ENCODE measurements around the gene CAT.

CAT gene

DNA sequence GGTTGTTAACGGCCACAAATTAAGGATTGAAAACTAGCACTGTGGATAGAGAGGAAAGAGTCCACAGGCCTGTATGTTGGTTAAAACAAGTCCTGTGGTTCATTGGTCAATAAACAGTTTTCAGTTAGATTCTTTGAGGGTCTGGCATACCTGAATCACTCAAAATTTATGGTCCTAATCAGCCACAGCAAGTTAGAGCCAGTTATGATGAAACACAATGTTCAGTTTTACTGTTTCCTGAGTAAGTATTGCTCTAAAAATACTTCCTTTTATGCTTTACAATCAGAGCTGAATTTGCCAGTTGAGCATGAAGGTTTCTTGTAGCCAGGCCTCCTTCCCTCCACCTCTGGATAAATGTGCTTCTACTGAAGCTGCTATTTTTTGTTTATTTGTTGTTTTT lies 12.9 kb upstream of the CAT start:
- no peak for DNase-seq

DNA sequence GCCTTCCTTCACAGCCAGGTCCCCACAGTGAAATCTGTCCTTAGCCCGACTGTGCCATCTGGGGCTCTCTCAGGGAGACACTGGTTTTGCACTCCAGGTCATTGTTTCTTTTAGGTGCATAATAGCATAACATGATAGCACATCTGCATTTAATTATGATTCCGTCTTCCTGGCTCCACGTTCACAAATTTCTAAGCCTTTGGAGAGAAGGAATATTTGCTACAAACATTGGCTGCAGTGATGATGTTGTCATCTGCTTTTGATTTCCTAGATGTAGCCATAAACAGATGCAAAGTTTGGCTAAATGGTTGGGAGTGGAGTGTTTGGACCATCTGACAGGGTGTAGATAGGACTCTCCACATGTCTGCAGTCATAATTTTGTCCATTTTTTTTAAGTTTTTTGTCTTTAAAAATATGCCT lies 12.0 kb upstream of the CAT start:
- no peak for DNase-seq

GRCh38 chr11:34427186-34427805 lies 11.4 kb upstream of the CAT start:
- DNase-seq, result no peak

DNA sequence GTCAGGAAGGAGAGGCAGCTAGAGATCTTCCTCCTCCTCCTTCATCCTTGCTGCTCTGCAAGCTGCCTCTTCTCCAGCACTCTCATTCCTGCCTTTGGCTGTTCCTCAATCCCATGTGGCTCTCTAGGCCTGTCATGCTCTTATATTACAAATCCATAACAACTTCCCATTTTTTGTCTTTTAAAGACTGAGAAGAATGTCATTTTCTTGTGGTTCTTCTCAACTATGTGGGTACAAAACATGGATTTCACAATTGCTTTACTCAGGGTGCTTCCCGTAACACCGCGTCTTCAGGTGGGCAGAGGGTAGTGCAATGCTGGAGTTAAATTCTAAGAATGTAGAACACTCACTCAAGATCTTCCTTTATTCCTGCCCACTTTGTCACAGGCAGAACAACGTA lies 6.8 kb upstream of the CAT start:
- DNase-seq, result no peak

DNA sequence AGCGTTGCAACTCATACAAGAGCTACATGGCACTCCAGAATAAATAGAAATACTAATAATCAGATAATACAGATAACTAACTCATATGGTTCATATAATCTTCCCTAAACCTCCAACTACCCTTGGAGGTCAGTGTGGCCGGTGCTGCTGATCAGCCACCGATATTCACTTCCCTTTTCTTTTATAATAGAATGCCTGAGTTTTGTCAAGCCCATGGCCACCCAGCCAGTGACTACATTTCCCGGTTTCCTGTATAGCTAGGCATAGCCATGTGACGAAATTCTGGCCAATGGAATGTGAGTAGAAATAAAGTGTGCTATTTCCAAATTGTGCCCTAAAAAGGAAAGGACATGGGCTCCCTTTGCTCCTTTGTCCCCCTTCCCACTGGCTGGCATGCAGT lies 5.9 kb upstream of the CAT start:
- DNase-seq, result no peak

- DNase-seq, result no peak
These were observed 4.8 kb upstream of the CAT start for GRCh38 chr11:34433899-34434298.

GRCh38 chr11:34437224-34438125 lies 1.3 kb upstream of the CAT start:
- no peak for DNase-seq

DNA sequence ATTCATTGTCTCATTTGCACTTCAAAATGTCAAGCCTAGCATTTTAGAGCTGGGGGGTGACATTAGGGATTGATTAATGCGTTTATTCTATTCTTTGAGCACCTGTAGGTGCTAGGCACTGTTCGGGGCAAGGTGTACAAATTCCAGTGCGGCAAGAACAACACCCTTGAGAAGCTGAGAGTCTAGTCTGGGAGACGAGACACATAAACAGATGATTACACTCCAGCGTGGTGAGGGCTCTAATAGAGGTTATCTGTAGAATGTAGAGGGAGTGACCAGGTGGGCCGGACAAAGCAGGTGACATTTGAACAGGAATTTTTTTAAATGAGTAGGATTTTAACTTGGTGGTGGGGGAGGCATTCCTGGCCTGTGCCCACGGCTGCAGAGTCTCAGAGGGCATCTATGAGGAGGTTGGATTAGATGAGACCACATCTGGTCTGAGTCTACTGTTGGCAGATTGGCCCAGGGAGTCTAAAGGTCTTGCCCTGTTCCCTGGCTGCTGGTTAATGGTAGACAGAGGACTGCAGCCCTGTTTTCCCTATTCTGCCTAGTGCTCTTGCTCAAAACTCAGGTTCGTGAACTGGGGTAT lies 970 bp downstream of the CAT start:
- no peak for DNase-seq

- no peak for DNase-seq
These were observed 3.1 kb downstream of the CAT start for GRCh38 chr11:34441814-34442213.

DNA sequence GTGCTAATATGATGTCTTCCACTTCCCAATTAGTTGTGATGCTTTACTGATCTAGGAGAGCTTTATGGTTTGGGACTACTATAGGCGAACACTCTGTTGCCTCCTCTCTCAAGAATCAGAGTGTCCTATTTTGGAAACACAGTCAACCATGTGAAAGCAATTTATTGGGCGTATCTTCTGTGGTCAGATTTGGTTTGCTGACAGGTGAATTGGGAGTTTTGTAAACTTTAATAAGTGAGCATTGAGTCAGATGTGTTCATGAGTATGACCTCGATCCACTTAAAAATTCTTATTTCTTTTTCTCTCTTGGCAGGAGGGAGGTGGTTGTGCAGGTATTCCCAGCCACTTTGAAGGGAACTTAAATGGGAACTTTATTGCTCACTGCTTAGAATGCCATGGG lies 4.4 kb downstream of the CAT start:
- DNase-seq, result no peak

GRCh38 chr11:34444428-34444827 lies 5.7 kb downstream of the CAT start:
- no peak for DNase-seq

DNA sequence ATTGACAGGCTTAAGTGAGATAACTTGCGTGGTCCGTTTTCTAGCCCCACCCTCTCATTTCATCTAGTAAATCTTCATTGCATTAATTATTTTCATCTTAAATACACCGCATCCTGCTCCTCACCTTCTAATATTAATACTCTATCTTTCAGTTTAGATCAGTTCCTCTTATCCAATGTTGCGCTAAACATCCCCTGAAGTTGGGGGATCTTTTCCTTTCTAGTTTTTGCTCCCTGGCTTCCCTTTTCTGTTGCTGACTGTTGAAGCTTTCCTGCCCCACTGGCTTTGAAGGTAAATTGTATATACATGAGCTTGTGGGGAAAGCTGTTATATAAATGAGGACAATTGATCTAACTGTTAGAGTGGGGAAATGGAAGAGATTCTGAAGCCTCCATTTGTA lies 7.2 kb downstream of the CAT start:
- no peak for DNase-seq

DNA sequence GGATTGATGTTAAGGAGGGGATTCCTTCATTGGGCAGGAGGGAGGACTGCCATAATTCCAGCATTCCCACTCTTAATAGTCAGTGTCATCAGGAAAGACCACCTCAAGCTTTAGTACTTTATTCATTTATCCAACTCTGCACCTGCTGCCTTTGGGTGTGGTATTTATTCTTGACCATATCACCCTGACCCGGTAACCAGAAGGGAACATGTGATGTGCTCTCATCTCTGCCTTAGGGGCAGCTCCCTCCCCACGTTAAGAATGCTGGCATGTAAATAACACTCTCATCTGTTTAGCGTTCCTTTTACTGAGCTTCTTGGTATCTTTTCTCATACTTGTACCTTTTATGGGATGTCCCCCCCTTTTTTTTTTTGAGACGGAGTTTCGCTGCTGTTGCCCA lies 7.7 kb downstream of the CAT start:
- DNase-seq, result no peak

DNA sequence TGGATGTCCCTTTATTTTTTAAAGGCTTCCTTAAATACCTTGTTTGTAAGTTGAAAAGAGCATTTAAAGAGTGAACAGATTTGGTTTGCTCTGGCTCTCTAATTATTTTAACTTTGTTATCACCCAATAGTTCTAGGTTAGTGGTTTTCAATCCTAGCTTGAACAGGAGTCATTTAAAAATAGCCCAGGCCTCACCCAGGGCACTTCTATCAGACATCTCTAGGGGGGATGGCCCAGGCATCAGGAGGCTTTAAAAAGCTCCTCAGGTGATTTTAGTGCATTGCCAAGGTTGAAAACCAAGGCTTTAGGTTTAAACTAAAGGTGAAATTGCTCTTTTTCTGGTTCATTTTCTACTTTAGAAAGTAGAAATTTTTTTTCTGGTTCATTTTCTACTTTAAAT lies 8.3 kb downstream of the CAT start:
- no peak for DNase-seq

DNA sequence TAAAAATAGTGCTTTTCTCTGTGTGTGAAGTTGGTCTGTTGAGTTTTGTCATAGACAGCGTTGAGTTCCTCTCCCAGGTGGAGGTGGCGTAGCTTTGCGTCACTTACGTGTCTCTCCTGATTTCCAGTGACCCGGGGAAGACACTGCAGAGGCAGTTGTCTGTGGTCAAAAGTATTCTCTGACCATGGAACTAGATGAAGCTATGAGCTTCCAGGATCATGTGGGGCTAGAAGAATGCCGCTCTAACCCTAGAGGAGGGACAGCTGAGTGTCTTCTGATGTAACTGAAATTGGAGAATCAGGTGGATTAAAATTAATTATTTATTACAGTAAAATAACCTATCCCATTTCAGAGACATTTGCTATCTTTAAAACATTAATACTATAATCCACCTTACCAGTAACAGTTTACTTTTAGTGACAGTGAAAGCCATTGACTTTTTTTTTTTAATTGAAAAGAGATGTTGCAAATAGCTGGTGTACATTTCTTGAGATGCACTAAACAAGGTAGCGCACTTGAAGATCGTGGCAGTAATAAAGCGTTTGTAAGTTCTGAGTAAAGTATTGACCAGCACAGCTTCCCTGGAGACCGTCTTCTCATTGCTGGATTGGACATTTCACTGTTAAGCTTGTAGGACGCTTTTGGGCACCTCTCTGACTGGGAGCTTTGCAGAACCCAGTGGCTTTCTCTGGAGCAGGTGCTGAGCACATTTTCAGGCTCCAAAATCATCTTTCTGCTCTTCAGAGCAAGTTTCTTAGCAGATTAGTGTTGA lies 9.7 kb downstream of the CAT start:
- no peak for DNase-seq

GRCh38 chr11:34449013-34449412 lies 10.3 kb downstream of the CAT start:
- DNase-seq, result no peak

DNA sequence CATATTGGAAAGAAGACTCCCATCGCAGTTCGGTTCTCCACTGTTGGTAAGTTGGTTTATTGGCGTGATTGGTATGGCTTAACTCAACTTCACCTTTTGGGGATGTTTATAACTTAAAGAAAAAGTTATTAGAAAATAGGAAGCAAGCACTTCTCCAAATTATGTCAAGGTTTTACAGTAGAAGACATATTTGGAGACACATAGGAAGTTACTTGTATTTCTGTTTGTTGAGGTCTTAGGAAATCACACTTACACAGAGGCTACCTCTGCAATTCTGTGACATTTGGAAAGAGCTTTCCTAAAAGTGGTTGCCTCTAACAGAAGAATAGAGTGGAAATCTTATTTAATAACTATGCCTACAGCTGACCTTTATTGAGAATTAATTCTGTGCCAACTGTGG lies 12.3 kb downstream of the CAT start:
- DNase-seq, result no peak

- DNase-seq, result no peak
These were observed 15.7 kb downstream of the CAT start for GRCh38 chr11:34454308-34455032.

DNA sequence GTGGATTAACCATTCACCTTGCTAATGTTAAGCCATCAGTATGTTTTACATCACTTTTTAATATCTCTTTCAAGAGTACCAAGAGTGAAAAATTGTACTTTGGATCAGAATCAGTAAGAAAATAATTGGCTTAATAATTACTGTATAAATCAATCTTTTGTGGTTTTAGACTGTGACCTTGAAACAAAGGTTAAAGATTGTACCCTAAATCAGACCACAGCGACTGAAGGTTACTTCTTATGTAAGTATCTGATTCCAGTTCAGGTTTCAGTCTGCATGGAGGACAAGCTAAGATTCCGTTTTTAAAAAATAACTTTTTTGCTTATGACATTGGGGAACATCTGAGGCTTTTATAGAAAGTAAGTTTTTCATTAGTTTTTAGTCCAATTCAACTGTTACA lies 18.9 kb downstream of the CAT start:
- no peak for DNase-seq

- DNase-seq, result no peak
These were observed 19.8 kb downstream of the CAT start for GRCh38 chr11:34458525-34458924.

- DNase-seq, result no peak
These were observed 20.9 kb downstream of the CAT start for GRCh38 chr11:34459507-34460162.

GRCh38 chr11:34460278-34460677 lies 21.5 kb downstream of the CAT start:
- no peak for DNase-seq
